NCI-H1694 (cell line): ENCODE data around the gene VCX2.
"Not testable (repeated sequence)": the region's sequence is repeated elsewhere in the genome, so short reads cannot be mapped to it uniquely, and the experiment has no call there.

Source experiments
- DNase-seq: peaks from one replicate; lab custom pipeline; 2025; lab: John Stamatoyannopoulos, UW

Gene VCX2

GRCh38 chrX:8121391-8121790 is 49.7 kb downstream of the VCX2 start:
- DNase-seq = not testable (repeated sequence)
